ENCODE results near the gene DTX4.

GRCh38 chr11:59180907-59181306, 9.0 kb downstream of the DTX4 start:
- TF ChIP-seq EZH2 (IDR thresholded peaks at IDR 0.05) (no peak), POLR2AphosphoS5 (IDR thresholded peaks at IDR 0.05; ENCODE audit: borderline replicate concordance, low read depth, low read length) (no peak)
